H1 (cell line): ENCODE results near the gene ZNF429. TPM values are rescaled to one million over a fixed set of nuclear protein-coding genes. Genes with fewer than 3 reads are reported as not detected.
A peak's percentile ranks its signal among the peaks of the same experiment; 100 is the strongest.

Experiments
- CTCF ChIA-PET: fragments of 300-600 bp; sonication (Branson Sonifier 250); formaldehyde crosslinking; loops from one replicate; lab custom pipeline; 2021; ENCODE audit not compliant: partially characterized antibody; lab: Charles Lee
- POLR2A ChIA-PET: fragments of 300-600 bp; sonication (Branson Sonifier 250); formaldehyde crosslinking; loops from one replicate; lab custom pipeline; 2021; ENCODE audit warnings: inconsistent platforms; ENCODE audit not compliant: partially characterized antibody; lab: Charles Lee
- DNase-seq, 2 experiments: peaks; one replicate each; pipeline versions ENCODE4 v3.0.0 to v3.0.0-alpha.2; 2010 to 2022; ENCODE audit warnings: low spot score in 2 of 2, low read depth in 1 of 2, mixed read lengths in 1 of 2
- FAIRE-seq: peaks from 2 replicates; lab custom pipeline; 2011; peaks lifted over from hg19 to GRCh38; lab: Jason Lieb, UNC
- H2AFZ ChIP-seq: 2 replicates; pipeline ENCODE4 v1.8.1; 2012; ENCODE audit warnings: low read length, inconsistent platforms
- H2AK5ac ChIP-seq: 2 replicates; pipeline ENCODE4 v1.6.1; 2013; ENCODE audit warnings: low read depth, low read length
- H2BK120ac ChIP-seq: replicated peaks from 2 replicates; pipeline ENCODE3; 2013; ENCODE audit warnings: low read depth, low read length, inconsistent platforms
- H2BK12ac ChIP-seq: 2 replicates; pipeline ENCODE4 v1.6.1; 2013; ENCODE audit warnings: low read depth, low read length
- H2BK15ac ChIP-seq: 2 replicates; pipeline ENCODE4 v1.6.1; 2013; ENCODE audit warnings: low read length
- H2BK20ac ChIP-seq: 2 replicates; pipeline ENCODE4 v1.6.1; 2013; ENCODE audit warnings: low read length
- H2BK5ac ChIP-seq: 2 replicates; pipeline ENCODE4 v1.6.1; 2013; ENCODE audit warnings: low read depth, low read length
- H3K14ac ChIP-seq: 2 replicates; pipeline ENCODE4 v1.6.1; 2013; ENCODE audit warnings: inconsistent platforms; ENCODE audit not compliant: insufficient read length
- H3K18ac ChIP-seq: 2 replicates; pipeline ENCODE4 v1.6.1; 2013; ENCODE audit warnings: low read length; ENCODE audit errors: extremely low read depth
- H3K23ac ChIP-seq: 2 replicates; pipeline ENCODE4 v1.6.1; 2013; ENCODE audit warnings: inconsistent platforms; ENCODE audit not compliant: insufficient read length
- H3K23me2 ChIP-seq: 2 replicates; pipeline ENCODE4 v1.6.1; 2013; ENCODE audit warnings: low read depth, low read length
- H3K27ac ChIP-seq: 2 replicates; pipeline ENCODE4 v1.6.1; 2011; ENCODE audit warnings: low read depth, low read length, inconsistent platforms
- H3K27me3 ChIP-seq, 4 experiments: replicated peaks in 1 of 4; 1 replicate in 1 of 4; 2 replicates in 3 of 4; pipeline versions ENCODE4 v1.6.1 to v1.8.1; 2011 to 2013; ENCODE audit warnings: low read length in 3 of 4, mild to moderate bottlenecking in 3 of 4, inconsistent platforms in 2 of 4, mixed read lengths in 2 of 4, moderate library complexity in 1 of 4; ENCODE audit not compliant: control insufficient read depth in 3 of 4, insufficient read depth in 3 of 4; ENCODE audit errors: extremely low read depth in 1 of 4
- H3K36me3 ChIP-seq, 4 experiments: 2 replicates each; pipeline versions ENCODE4 v1.6.1 to v1.8.1; 2011 to 2013; ENCODE audit warnings: mild to moderate bottlenecking in 4 of 4, low read length in 3 of 4, moderate library complexity in 2 of 4, control low read depth in 1 of 4, inconsistent platforms in 1 of 4; ENCODE audit not compliant: insufficient read depth in 4 of 4, control insufficient read depth in 2 of 4
- H3K4ac ChIP-seq: replicated peaks from 2 replicates; pipeline ENCODE3; 2013; ENCODE audit warnings: low read length, low read depth, mixed read lengths, inconsistent platforms; ENCODE audit not compliant: insufficient read length
- H3K4me1 ChIP-seq, 4 experiments: replicated peaks in 1 of 4; 1 replicate in 1 of 4; 2 replicates in 3 of 4; pipeline versions ENCODE4 v1.6.1 to v1.8.1; 2011 to 2013; ENCODE audit warnings: low read length in 3 of 4, inconsistent platforms in 2 of 4, mixed read lengths in 1 of 4; ENCODE audit not compliant: insufficient read depth in 4 of 4, control insufficient read depth in 3 of 4
- H3K4me2 ChIP-seq, 2 experiments: 2 replicates each; pipeline versions ENCODE4 v1.6.1 to v1.8.1; 2011 to 2013; ENCODE audit warnings: low read depth in 2 of 2, low read length in 2 of 2, control low read depth in 1 of 2, inconsistent platforms in 1 of 2, mild to moderate bottlenecking in 1 of 2; ENCODE audit not compliant: insufficient read depth in 1 of 2
- H3K4me3 ChIP-seq, 4 experiments: fragments of 200-600, 300-600 bp in 1 of 4; sonication (generic), shearing (Covaris generic), sonication (Bioruptor Twin) in 1 of 4; 2 replicates each; pipeline versions ENCODE4 v1.5.1 to v1.8.1; 2011 to 2016; ENCODE audit warnings: low read length in 4 of 4, low read depth in 3 of 4, control low read depth in 2 of 4, inconsistent platforms in 2 of 4, mild to moderate bottlenecking in 2 of 4, mixed read lengths in 1 of 4, moderate library complexity in 1 of 4; ENCODE audit not compliant: insufficient read depth in 2 of 4; ENCODE audit errors: extremely low read depth in 1 of 4
- H3K56ac ChIP-seq: replicated peaks from 2 replicates; pipeline ENCODE3; 2013; ENCODE audit warnings: low read depth, mild to moderate bottlenecking, mixed read lengths, low read length, inconsistent platforms; ENCODE audit not compliant: insufficient read length
- H3K79me1 ChIP-seq: 2 replicates; pipeline ENCODE4 v1.6.1; 2013; ENCODE audit warnings: low read depth, low read length, control low read depth
- H3K79me2 ChIP-seq, 2 experiments: 2 replicates each; pipeline versions ENCODE4 v1.6.1 to v1.8.1; 2012 to 2013; ENCODE audit warnings: low read length in 2 of 2, mild to moderate bottlenecking in 2 of 2, inconsistent platforms in 1 of 2; ENCODE audit not compliant: insufficient read depth in 2 of 2, control insufficient read depth in 1 of 2
- H3K9ac ChIP-seq, 4 experiments: replicated peaks in 1 of 4; 1 replicate in 1 of 4; 2 replicates in 3 of 4; pipeline versions ENCODE4 v1.6.1 to v1.8.1; 2011 to 2013; ENCODE audit warnings: low read depth in 3 of 4, low read length in 3 of 4, control low read depth in 2 of 4, mild to moderate bottlenecking in 2 of 4, moderate library complexity in 2 of 4, inconsistent platforms in 1 of 4; ENCODE audit errors: extremely low read depth in 1 of 4
- H3K9me3 ChIP-seq, 2 experiments: 2 replicates each; pipeline versions ENCODE4 v1.6.1 to v1.8.1; 2012 to 2013; ENCODE audit warnings: mild to moderate bottlenecking in 2 of 2, moderate library complexity in 2 of 2, control low read depth in 1 of 2, inconsistent platforms in 1 of 2, low read depth in 1 of 2, low read length in 1 of 2, mixed read lengths in 1 of 2; ENCODE audit not compliant: insufficient read depth in 2 of 2
- H4K20me1 ChIP-seq, 2 experiments: replicated peaks in 1 of 2; 2 replicates each; pipeline versions ENCODE3 to v1.8.1; 2011 to 2013; ENCODE audit warnings: inconsistent platforms in 2 of 2, low read length in 2 of 2, mild to moderate bottlenecking in 1 of 2; ENCODE audit not compliant: insufficient read depth in 2 of 2, control insufficient read depth in 1 of 2
- H4K5ac ChIP-seq: 2 replicates; pipeline ENCODE4 v1.6.1; 2013; ENCODE audit warnings: low read length, low read depth, mixed read lengths, inconsistent platforms; ENCODE audit not compliant: insufficient read length
- H4K8ac ChIP-seq: 2 replicates; pipeline ENCODE4 v1.8.0; 2013; ENCODE audit warnings: mild to moderate bottlenecking, moderate library complexity, low read length, inconsistent platforms; ENCODE audit not compliant: insufficient read depth; ENCODE audit errors: extremely low read depth
- H4K91ac ChIP-seq: replicated peaks from 2 replicates; pipeline ENCODE3; 2013; ENCODE audit warnings: low read length, mixed read lengths, inconsistent platforms; ENCODE audit not compliant: insufficient read length
- BACH1 ChIP-seq: IDR thresholded peaks from 2 replicates; pipeline ENCODE4 v1.6.1; 2012; ENCODE audit warnings: low read length, improper control_type of control experiment
- CEBPB ChIP-seq: IDR thresholded peaks from 2 replicates; pipeline ENCODE4 v1.6.1; 2012; ENCODE audit warnings: low read depth, low read length
- CHD2 ChIP-seq: IDR thresholded peaks from 2 replicates; pipeline ENCODE4 v1.6.1; 2012; ENCODE audit warnings: low read length, improper control_type of control experiment
- EZH2 ChIP-seq: fragments of 200-600 bp; sonication (generic); IDR thresholded peaks from 2 replicates; pipeline ENCODE4 v1.7.1; 2012; ENCODE audit warnings: low read depth, mild to moderate bottlenecking, moderate library complexity, low read length, inconsistent platforms; ENCODE audit not compliant: severe bottlenecking
- PHF8 ChIP-seq: fragments of 200-600 bp; sonication (generic); conservative IDR thresholded peaks from 2 replicates; pipeline ENCODE4 v1.7.1; 2012; ENCODE audit warnings: low read depth, mild to moderate bottlenecking, inconsistent platforms, low read length, moderate library complexity
- POLR2A ChIP-seq, 2 experiments: IDR thresholded peaks; 1 replicate in 1 of 2; 2 replicates in 1 of 2; pipeline ENCODE4 v1.6.1; 2011; ENCODE audit warnings: low read depth in 2 of 2, low read length in 2 of 2, mild to moderate bottlenecking in 2 of 2; ENCODE audit errors: control extremely low read depth in 1 of 2
- RBBP5 ChIP-seq: IDR thresholded peaks from 2 replicates; pipeline ENCODE4 v1.7.1; 2012; ENCODE audit warnings: low read depth, mild to moderate bottlenecking, inconsistent platforms, low read length, moderate library complexity, borderline replicate concordance
- SP1 ChIP-seq: IDR thresholded peaks from 2 replicates; pipeline ENCODE4 v1.6.1; 2011; ENCODE audit warnings: low read depth, low read length
- WGBS, 2 experiments: shearing (Covaris generic) in 1 of 2; methylation state at CpG; one replicate each; pipeline versions ENCODE4 v1.1.6 to v1.1.7; 2013 to 2015; ENCODE audit warnings: low lambda C conversion rate in 2 of 2, mixed read lengths in 2 of 2, inconsistent platforms in 1 of 2, low coverage in 1 of 2, missing lambda C conversion rate in 1 of 2; ENCODE audit not compliant: insufficient replicate concordance in 2 of 2, insufficient coverage in 1 of 2, insufficient read length in 1 of 2; ENCODE audit errors: extremely low coverage in 1 of 2, missing lambda C conversion rate in 1 of 2; 5-methylcytosine and 5-hydroxymethylcytosine counted together
- polyA plus RNA-seq, 7 experiments: library from polyadenylated mRNA; depleted of rRNA in 3 of 7; stranded (reverse) in 5 of 7; unstranded in 2 of 7; fragments of >200 nt in 5 of 7; fragments of 200-250 nt in 2 of 7; gene quantifications; 1 replicate in 5 of 7; 2 replicates in 1 of 7; 4 replicates in 1 of 7; pipeline versions ENCODE4 v1.2.1 to v1.2.3, GENCODE V29; 2011 to 2013; ENCODE audit warnings: missing spikeins in 2 of 7, mixed read lengths in 2 of 7
- total RNA-seq: library from RNA; stranded (reverse); fragmentation: NEBNext Ultra II Directional; extraction: Animal tissue kit (Norgen Biotek cat#: 25700); gene quantifications from 2 replicates; pipeline ENCODE4 v1.2.1, GENCODE V29; 2021

Gene ZNF429
- total and polyA plus RNA-seq, 2 of the 8 experiments (the other 6 are each of a cell fraction or from before 2014, with no cell fraction given) = 10.9 to 15.0 TPM

- no peak overlapping the region for H2BK120ac ChIP-seq
- no peak overlapping the region for H3K9ac ChIP-seq
- H2BK5ac ChIP-seq = no peak overlapping the region
- H3K27ac ChIP-seq = no peak overlapping the region
- H3K9me3 ChIP-seq = no peaks in the 10 kb centered on the region
- DNase-seq = no peak
- no peak overlapping the region for H3K56ac ChIP-seq
- H3K27me3 ChIP-seq = peaks cover 0 to 10% (median 7%) of the 10 kb centered on the region in 4 experiments; a peak in 6 of 7 replicates
- no peak overlapping the region for H3K4me3 ChIP-seq
- H3K23me2 ChIP-seq = peaks cover 7% of the 10 kb centered on the region; the same call in 1 of the 2 replicates
- no peak for FAIRE-seq
- TF ChIP-seq CHD2 (no peak), CEBPB (no peak), RBBP5 (no peak), PHF8 (no peak), EZH2 (no peak), SP1 (peak; percentile 29; the same call in 1 of the 2 replicates), BACH1 (no peak), POLR2A (IDR thresholded peaks at IDR 0.05; ENCODE audit: control extremely low read depth in 1 of 2, low read depth in 2 of 2, low read length in 2 of 2) (no peak)
- no peak overlapping the region for H3K14ac ChIP-seq
- H2BK15ac ChIP-seq = no peak overlapping the region
- peaks cover 0 to 11% (median 6%) of the 10 kb centered on the region in 4 experiments; a peak in 6 of 7 replicates for H3K4me1 ChIP-seq
- no peak overlapping the region for H4K5ac ChIP-seq
- H2BK12ac ChIP-seq = no peak overlapping the region
- no peak overlapping the region for H4K91ac ChIP-seq
- H3K18ac ChIP-seq = no peak overlapping the region
- ChIA-PET POLR2A (interaction anchor here (1.3 to 1.9 kb wide), 3 partner anchors 10 to 85 kb away, joined by 3 to 6 read pairs (median 5); partner anchors contain the start of gene ZNF429), CTCF (interaction anchor here (1.2 to 1.8 kb wide), 2 partner anchors 102 to 108 kb away, joined by 4 to 7 read pairs; no protein-coding TSS in a partner anchor)
- H3K79me1 ChIP-seq = no peaks in the 10 kb centered on the region
- no peak overlapping the region for H3K4ac ChIP-seq
- H3K36me3 ChIP-seq = no peaks in the 10 kb centered on the region
- no peak overlapping the region for H2AK5ac ChIP-seq
- no peak overlapping the region for H4K8ac ChIP-seq
- no peak overlapping the region for H3K23ac ChIP-seq
- no peak overlapping the region for H2BK20ac ChIP-seq
- no peaks in the 10 kb centered on the region for H4K20me1 ChIP-seq
- no peak overlapping the region for H2AFZ ChIP-seq
- WGBS, 2 experiments = 80% methylated on average over 2 of the region's 2 CpGs; no CpG with 5 or more reads in 1 of the 2 experiments
- no peak overlapping the region for H3K4me2 ChIP-seq
- no peaks in the 10 kb centered on the region for H3K79me2 ChIP-seq
Measured at GRCh38 chr19:21590867-21591266, 85.5 kb downstream of the ZNF429 start.
